ENCODE results near the gene CMTM6. TPM values are rescaled to one million over a fixed set of nuclear protein-coding genes. Genes with fewer than 3 reads are reported as not detected.

Gene CMTM6
- total and polyA plus RNA-seq, 10 of the 15 experiments (the other 5 are each of a cell fraction or from before 2014, with no cell fraction given), result 27.1 to 97.3 (median 61.4) TPM

DNA sequence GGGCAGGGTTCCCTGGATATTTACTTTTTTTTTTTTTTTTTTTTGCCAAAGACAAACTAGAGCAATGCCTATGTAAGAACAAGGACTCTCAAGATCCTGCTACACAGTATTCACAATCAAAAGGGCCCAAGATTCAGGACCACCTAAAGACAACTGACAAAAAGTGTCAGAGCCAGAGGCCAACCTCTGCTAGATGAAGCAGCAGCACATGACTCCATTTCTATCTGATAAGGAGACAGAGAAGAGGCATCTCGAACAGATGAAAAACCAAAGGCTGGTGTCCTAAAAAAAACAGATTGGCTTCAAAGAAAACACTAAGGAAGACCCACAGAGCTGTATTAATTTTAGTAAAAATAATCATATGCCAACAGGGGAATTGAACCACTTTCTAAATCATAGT is 20.0 kb downstream of the CMTM6 start:
- ATAC-seq (no peak), DNase-seq (ENCODE audit: low read depth, low spot score) (no peak), FAIRE-seq (no peak)
- ChIA-PET CTCF (interaction anchor here (0.9 to 2.2 kb wide), 5 partner anchors 8 to 108 kb away, joined by 3 to 10 read pairs (median 4); no protein-coding TSS in a partner anchor), RAD21 (ENCODE audit: unreplicated experiment) (interaction anchor here (0.6 to 1.2 kb wide), 3 partner anchors 12 to 25 kb away, joined by 3 read pairs; no protein-coding TSS in a partner anchor), POLR2A (interaction anchor here (0.5 kb wide), 1 partner anchor 54 kb away, joined by 4 read pairs; no protein-coding TSS in a partner anchor), SMC1A (ENCODE audit: uncharacterized antibody, unreplicated experiment) (interaction anchor here (0.8 to 1.9 kb wide), 8 partner anchors 10 to 205 kb away, joined by 3 to 8 read pairs (median 5); no protein-coding TSS in a partner anchor)
- H3K9me3 ChIP-seq (replicated peaks; ENCODE audit: control insufficient read depth, insufficient read depth, low read length), result no peaks in the 10 kb centered on the region
- no peaks in the 10 kb centered on the region for H3K79me2 ChIP-seq (ENCODE audit: control insufficient read depth, insufficient read depth, low read length)
- no peaks in the 10 kb centered on the region for H3K27me3 ChIP-seq (replicated peaks in 1 of 2; ENCODE audit: control insufficient read depth in 2 of 2, insufficient read depth in 2 of 2, low read length in 1 of 2)
- WGBS (ENCODE audit: insufficient coverage, insufficient replicate concordance, low lambda C conversion rate, missing lambda C conversion rate), result 100% methylated on average over 1 of the region's 1 CpG
- no peaks in the 10 kb centered on the region for H3K4me1 ChIP-seq (ENCODE audit: control insufficient read depth, insufficient read depth, low read length)
- H3K27ac ChIP-seq (ENCODE audit: control insufficient read depth, insufficient read depth), result no peak overlapping the region
- H4K20me1 ChIP-seq (ENCODE audit: control insufficient read depth, insufficient read depth), result no peaks in the 10 kb centered on the region; the same call in 1 of the 2 replicates
- H3K9ac ChIP-seq (ENCODE audit: control insufficient read depth, insufficient read depth, low read length), result no peak overlapping the region
- TF ChIP-seq, protein P1, sequence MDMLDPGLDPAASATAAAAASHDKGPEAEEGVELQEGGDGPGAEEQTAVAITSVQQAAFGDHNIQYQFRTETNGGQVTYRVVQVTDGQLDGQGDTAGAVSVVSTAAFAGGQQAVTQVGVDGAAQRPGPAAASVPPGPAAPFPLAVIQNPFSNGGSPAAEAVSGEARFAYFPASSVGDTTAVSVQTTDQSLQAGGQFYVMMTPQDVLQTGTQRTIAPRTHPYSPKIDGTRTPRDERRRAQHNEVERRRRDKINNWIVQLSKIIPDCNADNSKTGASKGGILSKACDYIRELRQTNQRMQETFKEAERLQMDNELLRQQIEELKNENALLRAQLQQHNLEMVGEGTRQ (IDR thresholded peaks at IDR 0.05; ENCODE audit: borderline replicate concordance, low read depth, low read length), result no peak
- no peak for TF ChIP-seq YY1 (IDR thresholded peaks at IDR 0.05; ENCODE audit: low read depth, low read length)
- TF ChIP-seq BHLHE40 (IDR thresholded peaks at IDR 0.05; ENCODE audit: borderline replicate concordance in 1 of 2, low read depth in 2 of 2, low read length in 1 of 2), result no peak
- TF ChIP-seq, protein P2, sequence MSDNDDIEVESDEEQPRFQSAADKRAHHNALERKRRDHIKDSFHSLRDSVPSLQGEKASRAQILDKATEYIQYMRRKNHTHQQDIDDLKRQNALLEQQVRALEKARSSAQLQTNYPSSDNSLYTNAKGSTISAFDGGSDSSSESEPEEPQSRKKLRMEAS (IDR thresholded peaks at IDR 0.05; ENCODE audit: low read depth, low read length), result no peak
- TF ChIP-seq, protein P3, sequence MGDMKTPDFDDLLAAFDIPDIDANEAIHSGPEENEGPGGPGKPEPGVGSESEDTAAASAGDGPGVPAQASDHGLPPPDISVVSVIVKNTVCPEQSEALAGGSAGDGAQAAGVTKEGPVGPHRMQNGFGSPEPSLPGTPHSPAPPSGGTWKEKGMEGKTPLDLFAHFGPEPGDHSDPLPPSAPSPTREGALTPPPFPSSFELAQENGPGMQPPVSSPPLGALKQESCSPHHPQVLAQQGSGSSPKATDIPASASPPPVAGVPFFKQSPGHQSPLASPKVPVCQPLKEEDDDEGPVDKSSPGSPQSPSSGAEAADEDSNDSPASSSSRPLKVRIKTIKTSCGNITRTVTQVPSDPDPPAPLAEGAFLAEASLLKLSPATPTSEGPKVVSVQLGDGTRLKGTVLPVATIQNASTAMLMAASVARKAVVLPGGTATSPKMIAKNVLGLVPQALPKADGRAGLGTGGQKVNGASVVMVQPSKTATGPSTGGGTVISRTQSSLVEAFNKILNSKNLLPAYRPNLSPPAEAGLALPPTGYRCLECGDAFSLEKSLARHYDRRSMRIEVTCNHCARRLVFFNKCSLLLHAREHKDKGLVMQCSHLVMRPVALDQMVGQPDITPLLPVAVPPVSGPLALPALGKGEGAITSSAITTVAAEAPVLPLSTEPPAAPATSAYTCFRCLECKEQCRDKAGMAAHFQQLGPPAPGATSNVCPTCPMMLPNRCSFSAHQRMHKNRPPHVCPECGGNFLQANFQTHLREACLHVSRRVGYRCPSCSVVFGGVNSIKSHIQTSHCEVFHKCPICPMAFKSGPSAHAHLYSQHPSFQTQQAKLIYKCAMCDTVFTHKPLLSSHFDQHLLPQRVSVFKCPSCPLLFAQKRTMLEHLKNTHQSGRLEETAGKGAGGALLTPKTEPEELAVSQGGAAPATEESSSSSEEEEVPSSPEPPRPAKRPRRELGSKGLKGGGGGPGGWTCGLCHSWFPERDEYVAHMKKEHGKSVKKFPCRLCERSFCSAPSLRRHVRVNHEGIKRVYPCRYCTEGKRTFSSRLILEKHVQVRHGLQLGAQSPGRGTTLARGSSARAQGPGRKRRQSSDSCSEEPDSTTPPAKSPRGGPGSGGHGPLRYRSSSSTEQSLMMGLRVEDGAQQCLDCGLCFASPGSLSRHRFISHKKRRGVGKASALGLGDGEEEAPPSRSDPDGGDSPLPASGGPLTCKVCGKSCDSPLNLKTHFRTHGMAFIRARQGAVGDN (IDR thresholded peaks at IDR 0.05), result no peak
- TF ChIP-seq MTA3 (IDR thresholded peaks at IDR 0.05; ENCODE audit: borderline replicate concordance, low read length), result no peak
- no peak for TF ChIP-seq EZH2 (IDR thresholded peaks at IDR 0.05; ENCODE audit: borderline replicate concordance, control insufficient read depth, low read depth, low read length)
- H3K4me2 ChIP-seq (ENCODE audit: control insufficient read depth, insufficient read depth), result no peak overlapping the region
- intact Hi-C loops (cut with micrococcal nuclease; ENCODE audit: unreplicated experiment) (no loop called here), in situ Hi-C loops (cut with MboI) (no loop called here)
- no peak overlapping the region for H3K4me3 ChIP-seq
- BruUV-seq (replicated peaks), result no TSS peak
- H3K36me3 ChIP-seq (ENCODE audit: control insufficient read depth in 2 of 2, insufficient read depth in 2 of 2, low read length in 1 of 2), result peaks cover 0 to 8% of the 10 kb centered on the region in 2 experiments; a peak in 1 of 4 replicates
- no peak overlapping the region for H2AFZ ChIP-seq (ENCODE audit: control insufficient read depth, low read depth, low read length)

Measured in GM12878 (cell line).